Transverse colon (tissue), 4 donors: ENCODE measurements around the gene GADD45B. TPM values are rescaled to one million over a fixed set of nuclear protein-coding genes. Genes with fewer than 3 reads are reported as not detected.

Experiments used
- DNase-seq: peaks from one replicate; pipeline ENCODE4 v3.0.0-alpha.2; 2019
- H3K27ac ChIP-seq, 4 donors: fragments of 200-600 bp; sonication (generic); 2 replicates each; pipeline ENCODE4 v1.5.1; 2016 to 2018; ENCODE audit warnings: inconsistent platforms in 4 of 4
- H3K27me3 ChIP-seq: fragments of 200-600 bp; sonication (generic); 2 replicates; pipeline ENCODE4 v1.5.1; 2017; ENCODE audit warnings: inconsistent platforms
- H3K36me3 ChIP-seq, 4 donors: fragments of 200-600 bp; sonication (generic); 2 replicates each; pipeline ENCODE4 v1.5.1; 2017 to 2019; ENCODE audit warnings: inconsistent platforms in 4 of 4
- H3K4me1 ChIP-seq, 4 donors: fragments of 200-600 bp; sonication (generic); 2 replicates each; pipeline ENCODE4 v1.5.1; 2017 to 2020; ENCODE audit warnings: inconsistent platforms in 4 of 4
- H3K4me3 ChIP-seq, 4 donors: fragments of 200-600 bp; sonication (generic); 1 replicate in 1 of 4; 2 replicates in 3 of 4; pipeline versions ENCODE4 v1.5.1 to v1.6.1; 2017 to 2019; ENCODE audit warnings: inconsistent platforms in 4 of 4
- H3K9me3 ChIP-seq, 2 donors: fragments of 200-600 bp; sonication (generic); 2 replicates each; pipeline ENCODE4 v1.5.1; 2017 to 2019; ENCODE audit warnings: inconsistent platforms in 2 of 2
- EP300 ChIP-seq: sonication (generic); formaldehyde crosslinking; IDR thresholded peaks from one replicate; pipeline ENCODE4 v1.6.1; 2017; ENCODE audit warnings: antibody characterized with exemption, low read depth
- POLR2A ChIP-seq: fragments of 450-650 bp; IDR thresholded peaks from one replicate; pipeline ENCODE4 v1.6.1; 2016; ENCODE audit warnings: antibody characterized with exemption, mild to moderate bottlenecking, moderate library complexity
- POLR2AphosphoS5 ChIP-seq, 3 donors: sonication (generic); formaldehyde crosslinking; IDR thresholded peaks; one replicate each; pipeline ENCODE4 v1.6.1; 2016; ENCODE audit warnings: antibody characterized with exemption in 3 of 3
- WGBS, 2 donors: methylation state at CpG; one replicate each; pipeline ENCODE4 v1.1.5; 2018; ENCODE audit warnings: low coverage in 1 of 2; 5-methylcytosine and 5-hydroxymethylcytosine counted together
- in situ Hi-C, 4 donors: fragments of 200-750 bp; cut with MboI; loops; one replicate each; pipeline versions ENCODE4 v1.15.0 to v1.15.1; 2017; ENCODE audit warnings: low sequenced_read_pairs in 3 of 4, low pct_ligation_motif_present in 1 of 4, low pct_unique_long_range_greater_than_20kb in 1 of 4
- intact Hi-C: fragments of 100-400 bp; cut with DNase I; formaldehyde crosslinking; loops from one replicate; pipeline ENCODE4 v1.15.1; 2023; ENCODE audit warnings: low total_unique reads
- total RNA-seq, 4 donors: library from RNA; depleted of rRNA; stranded (reverse); fragments of >200 nt; gene quantifications; one replicate each; pipeline ENCODE4 v1.1.0, GENCODE V29; 2016
- TF ChIP-seq, protein P1 (sequence below), 5 experiments: fragments of 200-600 bp in 3 of 5; fragments of 450-650 bp in 2 of 5; sonication (generic) in 3 of 5; IDR thresholded peaks; 1 replicate in 2 of 5; 2 replicates in 3 of 5; pipeline ENCODE4 v1.5.1; 2016 to 2017; ENCODE audit warnings: antibody characterized with exemption in 5 of 5, inconsistent platforms in 3 of 5, mild to moderate bottlenecking in 2 of 5, moderate library complexity in 1 of 5

The GADD45B gene
- total RNA-seq, 4 donors from 2014 or later = 59.0 to 280 (median 167) TPM

DNA sequence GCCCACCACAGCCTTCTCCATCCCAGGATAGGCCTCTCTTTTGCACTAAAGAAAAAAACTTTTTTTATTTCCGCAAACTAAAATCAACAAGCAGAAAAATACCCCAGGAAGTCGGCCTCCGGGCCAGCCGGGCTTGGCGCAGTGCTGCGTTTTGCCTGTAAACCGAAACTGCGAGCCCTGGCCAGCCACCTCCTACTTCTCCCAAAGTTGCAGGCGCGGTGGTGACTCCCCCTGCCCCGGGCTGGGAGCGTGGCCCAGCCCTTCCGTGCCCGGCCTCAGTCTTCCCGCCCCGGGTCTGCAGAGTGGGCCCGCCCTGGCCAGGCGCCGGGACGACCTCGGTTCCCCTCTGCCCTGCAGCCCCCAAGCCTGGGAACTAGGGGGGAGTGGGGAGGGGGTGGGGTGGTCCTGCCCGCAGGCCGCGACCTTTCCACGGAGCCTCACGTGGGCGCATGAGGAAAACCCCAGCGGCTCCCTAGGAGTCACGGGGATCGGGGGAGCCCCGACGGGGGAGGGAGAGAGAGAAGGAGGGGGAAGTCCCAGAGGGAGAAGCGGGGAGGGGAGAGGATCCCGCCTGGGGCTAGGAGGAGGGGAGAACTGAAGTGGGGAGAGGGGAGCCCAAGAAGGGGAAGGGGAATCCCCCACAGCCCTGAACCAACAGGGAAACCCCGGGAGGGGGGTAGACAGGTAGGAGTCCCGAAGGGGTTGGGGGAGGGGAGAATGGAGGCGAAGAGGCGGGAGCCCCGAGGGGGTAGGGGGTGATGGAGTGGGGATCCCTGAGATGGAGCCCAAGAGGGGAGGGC is 3.0 kb downstream of the GADD45B start:
- intact Hi-C loops (no loop called here), in situ Hi-C loops (loop anchor here in 1 of 4 donors (10.0 kb wide), 1 partner anchor 136 kb away; no protein-coding TSS in a partner anchor)
- 0 to 3% methylated on average over 6 to 33 of the region's 39 CpGs for WGBS, 2 donors

DNA sequence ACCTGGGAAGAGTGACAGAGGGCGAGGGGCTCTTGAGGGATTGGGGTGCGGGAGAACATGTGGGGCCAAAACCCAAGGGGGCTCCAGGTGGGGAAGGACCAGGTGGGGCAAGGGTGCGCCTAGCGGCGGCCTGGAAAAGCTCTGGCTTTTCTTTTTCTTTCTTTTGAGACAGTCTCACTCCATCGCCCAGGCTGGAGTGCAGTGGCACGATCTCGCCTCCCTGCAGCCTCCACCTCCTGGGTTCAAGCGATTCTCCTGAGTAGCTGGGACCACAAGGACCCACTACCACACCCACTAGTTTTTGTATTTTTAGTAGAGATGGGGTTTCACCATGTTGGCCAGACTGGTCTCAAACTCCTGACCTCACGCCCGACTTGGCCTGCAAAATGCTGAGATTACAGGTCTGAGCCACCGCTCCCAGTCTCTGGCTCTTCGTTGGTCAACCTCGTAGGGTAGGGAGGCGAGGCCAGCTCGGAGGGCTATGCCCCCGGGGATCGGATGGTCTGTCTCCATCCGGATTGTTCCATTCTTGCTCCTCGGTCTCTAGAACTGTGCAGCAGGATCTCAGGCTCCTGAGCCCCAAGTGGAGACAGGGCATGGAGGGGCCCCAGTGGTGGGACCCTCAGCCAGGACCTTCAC is 3.7 kb downstream of the GADD45B start:
- no peak for DNase-seq
- no peak for TF ChIP-seq EP300
- TF ChIP-seq, protein P1, sequence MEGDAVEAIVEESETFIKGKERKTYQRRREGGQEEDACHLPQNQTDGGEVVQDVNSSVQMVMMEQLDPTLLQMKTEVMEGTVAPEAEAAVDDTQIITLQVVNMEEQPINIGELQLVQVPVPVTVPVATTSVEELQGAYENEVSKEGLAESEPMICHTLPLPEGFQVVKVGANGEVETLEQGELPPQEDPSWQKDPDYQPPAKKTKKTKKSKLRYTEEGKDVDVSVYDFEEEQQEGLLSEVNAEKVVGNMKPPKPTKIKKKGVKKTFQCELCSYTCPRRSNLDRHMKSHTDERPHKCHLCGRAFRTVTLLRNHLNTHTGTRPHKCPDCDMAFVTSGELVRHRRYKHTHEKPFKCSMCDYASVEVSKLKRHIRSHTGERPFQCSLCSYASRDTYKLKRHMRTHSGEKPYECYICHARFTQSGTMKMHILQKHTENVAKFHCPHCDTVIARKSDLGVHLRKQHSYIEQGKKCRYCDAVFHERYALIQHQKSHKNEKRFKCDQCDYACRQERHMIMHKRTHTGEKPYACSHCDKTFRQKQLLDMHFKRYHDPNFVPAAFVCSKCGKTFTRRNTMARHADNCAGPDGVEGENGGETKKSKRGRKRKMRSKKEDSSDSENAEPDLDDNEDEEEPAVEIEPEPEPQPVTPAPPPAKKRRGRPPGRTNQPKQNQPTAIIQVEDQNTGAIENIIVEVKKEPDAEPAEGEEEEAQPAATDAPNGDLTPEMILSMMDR (IDR thresholded peaks at IDR 0.05) = peak in 2 of 5 experiments; percentile 28 to 43
- Histone ChIP-seq H3K9me3 (peaks cover 6 to 7% of the 10 kb centered on the region in 2 donors), H3K4me1 (peaks cover 9 to 36% (median 34%) of the 10 kb centered on the region in 4 donors), H3K27ac (peak overlapping the region in 3 of 4 donors; percentile 91 to 96 (median 93)), H3K27me3 (no peaks in the 10 kb centered on the region), H3K4me3 (peak overlapping the region in 2 of 4 donors; percentile 67 to 95), H3K36me3 (no peaks in the 10 kb centered on the region)
- in situ Hi-C loops (loop anchor here in 1 of 4 donors (10.0 kb wide), 1 partner anchor 135 kb away; no protein-coding TSS in a partner anchor), intact Hi-C loops (loop anchor here (1.0 kb wide), 1 partner anchor 63 kb away; no protein-coding TSS in a partner anchor)
- WGBS, 2 donors = 62% methylated on average over 20 of the region's 20 CpGs; no CpG with 5 or more reads in 1 of the 2 donors

More for the DNA sequence above, 3.0 kb downstream of the GADD45B start:
- DNase-seq = peak; percentile 82
- Histone ChIP-seq H3K27ac (peak overlapping the region; percentile 91 to 96 (median 93)), H3K36me3 (no peaks in the 10 kb centered on the region), H3K9me3 (peaks cover 6 to 7% of the 10 kb centered on the region in 2 donors), H3K27me3 (no peaks in the 10 kb centered on the region), H3K4me1 (peaks cover 10 to 43% (median 36%) of the 10 kb centered on the region in 4 donors), H3K4me3 (peak overlapping the region; percentile 67 to 95 (median 82))
- TF ChIP-seq POLR2A (peak; percentile 27), EP300 (no peak), POLR2AphosphoS5 (IDR thresholded peaks at IDR 0.05) (peak; percentile 49 to 58 (median 53))

DNA sequence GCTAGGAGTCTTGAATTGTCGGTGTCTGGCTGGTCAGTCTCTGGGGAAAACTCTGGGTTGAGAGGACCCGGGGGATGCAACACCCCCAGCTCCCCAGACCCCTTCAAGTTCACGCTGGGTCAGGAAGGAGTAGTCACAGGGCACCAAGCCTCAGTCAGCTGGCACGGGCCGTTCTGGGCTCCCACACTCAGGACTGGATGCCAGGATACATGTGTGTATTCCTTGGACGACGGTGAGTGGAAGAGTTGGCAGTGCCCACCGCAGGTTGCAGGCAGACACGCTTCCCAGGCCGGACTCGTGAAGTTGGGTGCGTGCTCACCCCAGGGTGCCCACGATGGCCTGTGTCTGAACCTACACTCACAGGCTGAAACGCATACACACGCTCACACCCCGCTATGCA is 5.5 kb downstream of the GADD45B start:
- no peaks in the 10 kb centered on the region for H3K36me3 ChIP-seq
- 95% methylated on average over 14 of the region's 16 CpGs; no CpG with 5 or more reads in 1 of the 2 donors for WGBS, 2 donors
- no peak for TF ChIP-seq EP300
- H3K4me3 ChIP-seq = no peak overlapping the region
- peaks cover 6 to 7% of the 10 kb centered on the region in 2 donors for H3K9me3 ChIP-seq
- no peak overlapping the region for H3K27ac ChIP-seq
- intact Hi-C loops (no loop called here), in situ Hi-C loops (no loop called here)
- no peak for DNase-seq
- H3K4me1 ChIP-seq = peaks cover 0 to 26% (median 24%) of the 10 kb centered on the region in 4 donors
- H3K27me3 ChIP-seq = no peaks in the 10 kb centered on the region

DNA sequence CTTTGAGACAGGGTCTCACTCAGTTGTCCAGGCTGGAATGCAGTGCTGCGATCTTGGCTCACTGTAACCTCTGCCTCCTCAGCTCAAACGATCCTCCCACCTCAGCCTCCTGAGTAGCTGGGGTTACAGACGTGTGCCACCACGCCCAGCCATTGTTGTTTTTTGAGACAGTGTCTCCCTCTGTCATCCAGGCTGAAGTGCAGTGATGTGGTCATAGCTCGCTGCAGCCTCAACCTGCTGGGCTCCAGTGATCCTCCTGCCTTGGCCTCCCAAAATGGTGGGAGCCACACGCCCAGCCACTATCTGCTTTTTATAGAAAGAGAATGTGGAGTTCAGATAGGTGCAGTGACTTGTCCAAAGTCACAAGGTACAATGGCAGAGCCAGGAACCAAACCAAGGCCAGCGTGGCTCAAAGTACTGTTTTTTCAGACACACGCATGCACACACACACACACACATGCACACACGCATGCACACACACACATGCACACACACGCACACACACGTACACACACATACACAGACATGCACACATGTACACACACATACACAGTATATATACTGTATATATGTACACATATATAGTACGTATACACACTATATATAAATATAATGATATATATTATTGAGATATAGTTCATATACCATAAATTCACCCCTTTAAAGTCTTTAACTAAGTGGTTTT is 6.6 kb downstream of the GADD45B start:
- WGBS, 2 donors = 63 to 78% methylated on average over 7 to 12 of the region's 12 CpGs
- Histone ChIP-seq H3K4me1 (peaks cover 0 to 20% (median 19%) of the 10 kb centered on the region in 4 donors), H3K27ac (no peak overlapping the region), H3K27me3 (no peaks in the 10 kb centered on the region), H3K9me3 (peaks cover 6 to 7% of the 10 kb centered on the region in 2 donors), H3K36me3 (no peaks in the 10 kb centered on the region), H3K4me3 (no peak overlapping the region)
- in situ Hi-C loops (no loop called here), intact Hi-C loops (no loop called here)
- no peak for DNase-seq
- TF ChIP-seq, protein P1 (IDR thresholded peaks at IDR 0.05) = no peak
- TF ChIP-seq POLR2AphosphoS5 (IDR thresholded peaks at IDR 0.05) (no peak), POLR2A (no peak), EP300 (no peak)
